Upper lobe of right lung (tissue), 1 donor: ENCODE results near the gene ASB8. TPM values are rescaled to one million over a fixed set of nuclear protein-coding genes. Genes with fewer than 3 reads are reported as not detected.
"Not testable (repeated sequence)": the region's sequence is repeated elsewhere in the genome, so short reads cannot be mapped to it uniquely, and the experiment has no call there.

Experiments
- ATAC-seq: fragments of 200-7000 bp; cut with Tn5 transposase; one replicate; pipeline ENCODE4 v1.9.1; 2020; ENCODE audit warnings: mild to moderate bottlenecking, moderate library complexity
- DNase-seq: peaks from one replicate; pipeline ENCODE4 v3.0.0-alpha.2; 2020
- H3K27ac ChIP-seq: fragments of 200-600 bp; one replicate; pipeline ENCODE4 v1.8.0; 2022
- H3K27me3 ChIP-seq: fragments of 200-600 bp; one replicate; pipeline ENCODE4 v1.8.0; 2022; ENCODE audit warnings: mild to moderate bottlenecking
- H3K36me3 ChIP-seq: fragments of 200-600 bp; one replicate; pipeline ENCODE4 v1.8.0; 2022
- H3K4me1 ChIP-seq: fragments of 200-600 bp; one replicate; pipeline ENCODE4 v1.8.0; 2022
- H3K4me3 ChIP-seq: fragments of 200-600 bp; one replicate; pipeline ENCODE4 v1.8.0; 2022; ENCODE audit warnings: mild to moderate bottlenecking
- H3K9me3 ChIP-seq: fragments of 200-600 bp; one replicate; pipeline ENCODE4 v1.8.0; 2022
- CTCF ChIP-seq: fragments of 200-600 bp; IDR thresholded peaks from one replicate; pipeline ENCODE4 v1.8.0; 2022; ENCODE audit warnings: antibody characterized with exemption
- intact Hi-C: fragments of 100-400 bp; cut with DNase I; formaldehyde crosslinking; loops from one replicate; pipeline ENCODE4 v1.11.0; 2022
- total RNA-seq: library from RNA; stranded (reverse); fragmentation: NEBNext Ultra II Directional; extraction: Animal tissue kit (Norgen Biotek cat#: 25700); gene quantifications from one replicate; pipeline ENCODE4 v1.2.1, GENCODE V29; 2021
- donor health status: DM: no; HTN: yes; CAD: no; lungs with severe emphysema.

The ASB8 gene
- total RNA-seq, 1 donor from 2014 or later, result 34.5 TPM

- Histone ChIP-seq H3K27ac (no peak overlapping the region), H3K4me3 (no peak overlapping the region), H3K4me1 (no peaks in the 10 kb centered on the region), H3K36me3 (peaks cover 65% of the 10 kb centered on the region), H3K9me3 (no peaks in the 10 kb centered on the region), H3K27me3 (no peaks in the 10 kb centered on the region)
- no peak for TF ChIP-seq CTCF
- DNase-seq (no peak), ATAC-seq (no peak)
- intact Hi-C loops, result no loop called here
Measured at GRCh38 chr12:48132826-48133225, 24.5 kb downstream of the ASB8 start.

- Histone ChIP-seq H3K4me1 (no peaks in the 10 kb centered on the region), H3K27me3 (no peaks in the 10 kb centered on the region), H3K4me3 (no peak overlapping the region), H3K9me3 (no peaks in the 10 kb centered on the region), H3K36me3 (peaks cover 59% of the 10 kb centered on the region), H3K27ac (no peak overlapping the region)
- DNase-seq, result no peak
- no peak for ATAC-seq
- intact Hi-C loops, result no loop called here
- no peak for TF ChIP-seq CTCF
Measured at GRCh38 chr12:48131517-48131916, 25.8 kb downstream of the ASB8 start.

GRCh38 chr12:48129376-48129775, 27.9 kb downstream of the ASB8 start:
- Histone ChIP-seq H3K27me3 (no peaks in the 10 kb centered on the region), H3K27ac (no peak overlapping the region), H3K9me3 (no peaks in the 10 kb centered on the region), H3K4me3 (no peak overlapping the region), H3K4me1 (no peaks in the 10 kb centered on the region), H3K36me3 (peaks cover 44% of the 10 kb centered on the region)
- TF ChIP-seq CTCF, result no peak
- ATAC-seq (no peak), DNase-seq (no peak)
- intact Hi-C loops, result no loop called here

GRCh38 chr12:48128800-48129199, 28.5 kb downstream of the ASB8 start:
- intact Hi-C loops, result no loop called here
- TF ChIP-seq CTCF, result no peak
- Histone ChIP-seq H3K4me3 (no peak overlapping the region), H3K27me3 (no peaks in the 10 kb centered on the region), H3K27ac (no peak overlapping the region), H3K36me3 (peaks cover 43% of the 10 kb centered on the region), H3K4me1 (no peaks in the 10 kb centered on the region), H3K9me3 (no peaks in the 10 kb centered on the region)
- DNase-seq, result no peak
- no peak for ATAC-seq

GRCh38 chr12:48126953-48127630, 30.2 kb downstream of the ASB8 start:
- no peak for TF ChIP-seq CTCF
- no peaks in the 10 kb centered on the region for H3K27me3 ChIP-seq
- H3K36me3 ChIP-seq, result peaks cover 35% of the 10 kb centered on the region
- ATAC-seq (no peak), DNase-seq (no peak)
- H3K4me1 ChIP-seq, result no peaks in the 10 kb centered on the region
- H3K9me3 ChIP-seq, result no peaks in the 10 kb centered on the region
- intact Hi-C loops, result no loop called here
- no peak overlapping the region for H3K4me3 ChIP-seq
- H3K27ac ChIP-seq, result no peak overlapping the region

GRCh38 chr12:48125985-48126384, 31.3 kb downstream of the ASB8 start:
- Histone ChIP-seq H3K4me3 (no peak overlapping the region), H3K27ac (no peak overlapping the region), H3K9me3 (no peaks in the 10 kb centered on the region), H3K36me3 (peaks cover 24% of the 10 kb centered on the region), H3K27me3 (no peaks in the 10 kb centered on the region), H3K4me1 (no peaks in the 10 kb centered on the region)
- intact Hi-C loops, result no loop called here
- TF ChIP-seq CTCF, result no peak
- DNase-seq (no peak), ATAC-seq (no peak)

- H3K9me3 ChIP-seq, H3K27me3 ChIP-seq, ATAC-seq, DNase-seq, H3K27ac ChIP-seq, H3K4me1 ChIP-seq, intact Hi-C loops, H3K4me3 ChIP-seq: not testable (repeated sequence)
- peaks cover 20% of the 10 kb centered on the region for H3K36me3 ChIP-seq
Measured at GRCh38 chr12:48125542-48125941, 31.8 kb downstream of the ASB8 start.
